MCF 10A (cell line): ENCODE results near the gene GET3. TPM values are rescaled to one million over a fixed set of nuclear protein-coding genes. Genes with fewer than 3 reads are reported as not detected.

Source experiments
- BruUV-seq: library from RNA; stranded (reverse); fragments of 400-500 nt; replicated peaks from 2 replicates; lab custom pipeline; 2021; lab: Mats Ljungman, UMichigan
- CTCF ChIA-PET: fragments of 300-600 bp; sonication (Branson Sonifier 250); formaldehyde crosslinking; extraction: SDS; loops from one replicate; lab custom pipeline; 2021; ENCODE audit warnings: antibody characterized with exemption, inconsistent platforms; lab: Yijun Ruan, JAX
- POLR2A ChIA-PET: fragments of 300-600, 350-650 bp; sonication (Branson Sonifier 250); formaldehyde crosslinking; extraction: SDS; loops from one replicate; lab custom pipeline; 2020; ENCODE audit warnings: antibody characterized with exemption, inconsistent platforms; lab: Yijun Ruan, JAX
- DNase-seq: peaks from one replicate; pipeline ENCODE4 v3.0.0-alpha.2; 2018; ENCODE audit not compliant: unreplicated experiment
- H3K27ac Mint-ChIP-seq: one replicate; pipeline ENCODE4 v1.8.0; 2022; ENCODE audit warnings: mild to moderate bottlenecking, low read depth, mixed read lengths; ENCODE audit not compliant: unreplicated experiment
- H3K27me3 Mint-ChIP-seq: one replicate; pipeline ENCODE4 v1.8.0; 2022; ENCODE audit warnings: mixed read lengths; ENCODE audit not compliant: insufficient read depth, unreplicated experiment
- H3K36me3 Mint-ChIP-seq: one replicate; pipeline ENCODE4 v1.8.0; 2022; ENCODE audit warnings: mild to moderate bottlenecking, moderate library complexity, mixed read lengths; ENCODE audit not compliant: insufficient read depth, unreplicated experiment
- H3K4me1 Mint-ChIP-seq: one replicate; pipeline ENCODE4 v1.8.0; 2022; ENCODE audit warnings: mixed read lengths; ENCODE audit not compliant: insufficient read depth, unreplicated experiment
- H3K4me3 Mint-ChIP-seq: one replicate; pipeline ENCODE4 v1.8.0; 2022; ENCODE audit warnings: mild to moderate bottlenecking, moderate library complexity, mixed read lengths; ENCODE audit not compliant: unreplicated experiment
- H3K9me3 Mint-ChIP-seq: one replicate; pipeline ENCODE4 v1.8.0; 2022; ENCODE audit warnings: mixed read lengths; ENCODE audit not compliant: unreplicated experiment
- CTCF ChIP-seq: fragments of 200-600 bp; IDR thresholded peaks from one replicate; pipeline ENCODE4 v1.8.0; 2022; ENCODE audit warnings: antibody characterized with exemption, mild to moderate bottlenecking; ENCODE audit not compliant: unreplicated experiment
- intact Hi-C: fragments of 100-400 bp; cut with micrococcal nuclease; formaldehyde crosslinking; loops from 2 replicates; pipeline ENCODE4 v1.14.1; 2022
- total RNA-seq: library from RNA; stranded (reverse); gene quantifications from 2 replicates; pipeline ENCODE4 v1.2.3, GENCODE V29; 2022

Gene GET3
- total RNA-seq, 1 experiment from 2014 or later = 62.9 TPM

- intact Hi-C loops = loop anchor here (5.0 kb wide), 1 partner anchor 70 kb away; the partner anchor contains the start of gene JUNB
- Mint-ChIP-seq H3K27ac (peak overlapping the region; percentile 96), H3K27me3 (no peaks in the 10 kb centered on the region), H3K4me1 (peaks cover 12% of the 10 kb centered on the region), H3K36me3 (peaks cover 61% of the 10 kb centered on the region), H3K4me3 (peak overlapping the region; percentile 96), H3K9me3 (no peaks in the 10 kb centered on the region)
- no peak for TF ChIP-seq CTCF
- POLR2A ChIA-PET = interaction anchor here (0.6 to 6.5 kb wide), 20 partner anchors 13 to 1344 kb away, joined by 3 to 235 read pairs (median 4); partner anchors contain the start of genes DHPS, FBXW9, GADD45GIP1 and GET3
- DNase-seq = peak; percentile 56
- CTCF ChIA-PET = interaction anchor here (0.6 to 3.8 kb wide), 9 partner anchors 8 to 1004 kb away, joined by 3 to 32 read pairs (median 3); partner anchors contain the start of gene TRIR
- no TSS peak for BruUV-seq
Measured at GRCh38 chr19:12721656-12722565, 15.4 kb upstream of the GET3 start.

- TSS peak; percentile 95 for BruUV-seq
- Mint-ChIP-seq H3K4me1 (peaks cover 12% of the 10 kb centered on the region), H3K27ac (peak overlapping the region; percentile 96), H3K27me3 (no peaks in the 10 kb centered on the region), H3K36me3 (peaks cover 53% of the 10 kb centered on the region), H3K9me3 (no peaks in the 10 kb centered on the region), H3K4me3 (peak overlapping the region; percentile 96)
- intact Hi-C loops = loop anchor here (5.0 kb wide), 1 partner anchor 70 kb away; the partner anchor contains the start of gene JUNB
- ChIA-PET POLR2A (interaction anchor here (0.7 to 6.5 kb wide), 21 partner anchors 12 to 1345 kb away, joined by 3 to 235 read pairs (median 5); partner anchors contain the start of genes BEST2, DHPS, DNASE2 and FBXW9), CTCF (interaction anchor here (0.6 to 3.8 kb wide), 13 partner anchors 9 to 799 kb away, joined by 3 to 32 read pairs (median 4); partner anchors contain the start of genes GET3 and TRIR)
- no peak for TF ChIP-seq CTCF
- DNase-seq = peak; percentile 100
Measured at GRCh38 chr19:12722566-12723380, 14.5 kb upstream of the GET3 start.

GRCh38 chr19:12723381-12723640 is 14.0 kb upstream of the GET3 start:
- Mint-ChIP-seq H3K36me3 (peaks cover 51% of the 10 kb centered on the region), H3K4me1 (peaks cover 12% of the 10 kb centered on the region)
- POLR2A ChIA-PET = interaction anchor here (0.7 to 6.5 kb wide), 18 partner anchors 11 to 429 kb away, joined by 3 to 235 read pairs (median 5); partner anchors contain the start of genes BEST2, DHPS, DNASE2 and FBXW9

More at GRCh38 chr19:12723381-12723640, 14.0 kb upstream of the GET3 start:
- TF ChIP-seq CTCF = no peak
- no TSS peak for BruUV-seq
- CTCF ChIA-PET = interaction anchor here (0.6 to 3.8 kb wide), 12 partner anchors 11 to 800 kb away, joined by 3 to 32 read pairs (median 4); partner anchors contain the start of genes GET3 and TRIR
- H3K27me3 Mint-ChIP-seq = no peaks in the 10 kb centered on the region
- H3K4me3 Mint-ChIP-seq = peak overlapping the region; percentile 96
- peak overlapping the region; percentile 68 for H3K27ac Mint-ChIP-seq
- DNase-seq = peak; percentile 27
- intact Hi-C loops = loop anchor here (5.0 kb wide), 1 partner anchor 69 kb away; the partner anchor contains the start of gene JUNB
- H3K9me3 Mint-ChIP-seq = no peaks in the 10 kb centered on the region
